H9 (cell line): Measurements from ENCODE around the gene RPL34. TPM values are rescaled to one million over a fixed set of nuclear protein-coding genes. Genes with fewer than 3 reads are reported as not detected.

Source experiments
- DNase-seq: peaks from one replicate; pipeline ENCODE4 v3.0.0-alpha.2; 2017
- H2AFZ ChIP-seq: one replicate; pipeline ENCODE4 v1.6.1; 2013; ENCODE audit warnings: mild to moderate bottlenecking, low read length, control low read depth, moderate library complexity
- H2AK5ac ChIP-seq: 2 replicates; pipeline ENCODE4 v1.6.1; 2013; ENCODE audit warnings: low read length, control low read depth, mixed read lengths; ENCODE audit not compliant: insufficient read length
- H2BK120ac ChIP-seq: one replicate; pipeline ENCODE4 v1.6.1; 2013; ENCODE audit warnings: low read depth, mild to moderate bottlenecking, low read length, control low read depth, inconsistent platforms; ENCODE audit not compliant: poor library complexity, severe bottlenecking
- H2BK12ac ChIP-seq: 2 replicates; pipeline ENCODE4 v1.6.1; 2013; ENCODE audit warnings: low read length, control low read depth, mixed read lengths, low read depth; ENCODE audit not compliant: insufficient read length
- H2BK15ac ChIP-seq: 2 replicates; pipeline ENCODE4 v1.6.1; 2013; ENCODE audit warnings: low read depth, low read length, control low read depth
- H2BK20ac ChIP-seq: one replicate; pipeline ENCODE4 v1.6.1; 2013; ENCODE audit warnings: low read depth, mild to moderate bottlenecking, low read length, control low read depth, inconsistent platforms; ENCODE audit not compliant: poor library complexity, severe bottlenecking
- H2BK5ac ChIP-seq: 2 replicates; pipeline ENCODE4 v1.6.1; 2013; ENCODE audit warnings: low read length, control low read depth, mixed read lengths; ENCODE audit not compliant: insufficient read length
- H3K14ac ChIP-seq: 2 replicates; pipeline ENCODE4 v1.6.1; 2013; ENCODE audit warnings: low read length, control low read depth; ENCODE audit not compliant: insufficient read depth
- H3K18ac ChIP-seq: 2 replicates; pipeline ENCODE4 v1.6.1; 2013; ENCODE audit warnings: low read depth, mild to moderate bottlenecking, mixed read lengths, low read length, control low read depth; ENCODE audit not compliant: insufficient read length
- H3K23ac ChIP-seq: 2 replicates; pipeline ENCODE4 v1.6.1; 2013; ENCODE audit warnings: low read length, control low read depth, mixed read lengths, low read depth; ENCODE audit not compliant: insufficient read length
- H3K23me2 ChIP-seq: 2 replicates; pipeline ENCODE4 v1.6.1; 2013; ENCODE audit warnings: low read depth, mild to moderate bottlenecking, mixed read lengths, low read length, control low read depth; ENCODE audit not compliant: insufficient read length, poor library complexity, severe bottlenecking
- H3K27ac ChIP-seq: 2 replicates; pipeline ENCODE4 v1.5.1; 2013; ENCODE audit warnings: low read length, control low read depth, mixed read lengths, low read depth; ENCODE audit not compliant: insufficient read length
- H3K27me3 ChIP-seq: 2 replicates; pipeline ENCODE4 v1.6.1; 2013; ENCODE audit warnings: low read length, control low read depth, inconsistent platforms; ENCODE audit not compliant: insufficient read depth
- H3K4ac ChIP-seq: 2 replicates; pipeline ENCODE4 v1.6.1; 2013; ENCODE audit warnings: low read depth, mild to moderate bottlenecking, control low read depth, inconsistent platforms, low read length, moderate library complexity
- H3K4me1 ChIP-seq: 2 replicates; pipeline ENCODE4 v1.6.1; 2013; ENCODE audit warnings: low read length, control low read depth, inconsistent platforms; ENCODE audit not compliant: insufficient read depth
- H3K4me2 ChIP-seq: 2 replicates; pipeline ENCODE4 v1.6.1; 2013; ENCODE audit warnings: low read length, control low read depth, mixed read lengths; ENCODE audit not compliant: insufficient read length, insufficient read depth
- H3K56ac ChIP-seq: 2 replicates; pipeline ENCODE4 v1.6.1; 2013; ENCODE audit warnings: low read depth, mild to moderate bottlenecking, mixed read lengths, low read length, control low read depth; ENCODE audit not compliant: insufficient read length
- H3K79me1 ChIP-seq: 2 replicates; pipeline ENCODE4 v1.6.1; 2013; ENCODE audit warnings: low read depth, mild to moderate bottlenecking, moderate library complexity, low read length, control low read depth, inconsistent platforms; ENCODE audit not compliant: insufficient read depth, poor library complexity, severe bottlenecking
- H3K79me2 ChIP-seq: 2 replicates; pipeline ENCODE4 v1.6.1; 2013; ENCODE audit warnings: low read length, control low read depth, inconsistent platforms; ENCODE audit not compliant: insufficient read depth
- H3K9ac ChIP-seq: 2 replicates; pipeline ENCODE4 v1.6.1; 2013; ENCODE audit warnings: low read length, control low read depth, mixed read lengths; ENCODE audit not compliant: insufficient read length; ENCODE audit errors: extremely low read depth
- H3K9me3 ChIP-seq: one replicate; pipeline ENCODE4 v1.6.1; 2013; ENCODE audit warnings: low read depth, low read length, inconsistent platforms; ENCODE audit not compliant: control insufficient read depth
- H3T11ph ChIP-seq: one replicate; pipeline ENCODE4 v1.6.1; 2013; ENCODE audit warnings: mild to moderate bottlenecking, low read length, control low read depth, inconsistent platforms
- H4K20me1 ChIP-seq: one replicate; pipeline ENCODE4 v1.6.1; 2013; ENCODE audit not compliant: control insufficient read depth, insufficient read length, insufficient read depth
- H4K5ac ChIP-seq: 2 replicates; pipeline ENCODE4 v1.6.1; 2013; ENCODE audit warnings: low read depth, mild to moderate bottlenecking, mixed read lengths, low read length, control low read depth; ENCODE audit not compliant: insufficient read length
- H4K8ac ChIP-seq: replicated peaks from 2 replicates; pipeline ENCODE4 v1.6.1; 2013; ENCODE audit warnings: low read length, control low read depth, mixed read lengths, low read depth; ENCODE audit not compliant: insufficient read length
- H4K91ac ChIP-seq: 2 replicates; pipeline ENCODE4 v1.6.1; 2013; ENCODE audit warnings: low read depth, mild to moderate bottlenecking, moderate library complexity, mixed read lengths, low read length, control low read depth; ENCODE audit not compliant: insufficient read length
- H3K27ac Mint-ChIP-seq, 3 experiments: 2 replicates in 2 of 3; 3 replicates in 1 of 3; pipeline ENCODE4 v1.8.0; 2020 to 2021; ENCODE audit warnings: mixed read lengths in 3 of 3, mild to moderate bottlenecking in 1 of 3, moderate library complexity in 1 of 3
- H3K27me3 Mint-ChIP-seq: 2 replicates; pipeline ENCODE4 v1.8.0; 2021; ENCODE audit warnings: low read depth, mild to moderate bottlenecking, moderate library complexity, mixed read lengths
- H3K36me3 Mint-ChIP-seq, 3 experiments: 2 replicates in 2 of 3; 3 replicates in 1 of 3; pipeline ENCODE4 v1.8.0; 2020 to 2021; ENCODE audit warnings: low read depth in 3 of 3, mixed read lengths in 3 of 3; ENCODE audit not compliant: insufficient read depth in 1 of 3
- H3K4me1 Mint-ChIP-seq, 2 experiments: 2 replicates each; pipeline ENCODE4 v1.8.0; 2020; ENCODE audit warnings: mixed read lengths in 2 of 2
- H3K4me3 Mint-ChIP-seq, 2 experiments: 2 replicates in 1 of 2; 3 replicates in 1 of 2; pipeline ENCODE4 v1.8.0; 2020 to 2021; ENCODE audit warnings: mild to moderate bottlenecking in 2 of 2, mixed read lengths in 2 of 2, moderate library complexity in 1 of 2
- H3K9me3 Mint-ChIP-seq, 2 experiments: 2 replicates in 1 of 2; 3 replicates in 1 of 2; pipeline ENCODE4 v1.8.0; 2020; ENCODE audit warnings: mild to moderate bottlenecking in 2 of 2, mixed read lengths in 2 of 2, moderate library complexity in 1 of 2
- WGBS: extraction: QIAGEN DNeasy Blood & Tissue Kit; methylation state at CpG from one replicate; pipeline ENCODE4 v1.1.7; 2013; ENCODE audit warnings: missing lambda C conversion rate, low lambda C conversion rate, mixed read lengths; ENCODE audit not compliant: insufficient read length; ENCODE audit errors: extremely low coverage; 5-methylcytosine and 5-hydroxymethylcytosine counted together
- total RNA-seq: library from RNA; stranded (reverse); gene quantifications from 2 replicates; pipeline ENCODE4 v1.2.1, GENCODE V29; 2021
- TF ChIP-seq, protein P1 (sequence below): fragments of 200-600 bp; sonication (generic); conservative IDR thresholded peaks from 3 replicates; pipeline ENCODE4 v1.8.0; 2021; ENCODE audit warnings: antibody characterized with exemption, mild to moderate bottlenecking

Gene RPL34
- total RNA-seq, 1 experiment from 2014 or later, result 1,375 TPM

DNA sequence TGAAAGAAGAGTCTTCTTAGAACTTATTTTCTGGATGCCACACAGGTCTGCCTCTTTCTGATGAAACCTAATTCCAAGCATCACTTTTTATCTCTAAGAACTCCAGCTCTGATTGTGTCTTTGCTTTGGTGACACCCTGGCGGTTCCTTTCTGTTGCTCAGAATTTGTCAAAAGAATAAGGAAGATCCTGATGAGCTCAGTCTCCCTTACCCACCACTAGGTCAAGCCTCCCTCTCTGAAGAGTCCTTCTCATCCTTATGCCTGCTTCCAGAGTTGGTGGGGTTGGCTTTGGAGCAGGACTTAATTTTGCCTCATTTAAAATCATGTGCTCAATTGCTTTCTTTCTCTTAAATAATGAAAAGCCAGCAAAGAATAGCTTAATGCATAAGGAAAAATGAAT, 31.5 kb upstream of the RPL34 start:
- H3K79me1 ChIP-seq, result no peaks in the 10 kb centered on the region
- no peak overlapping the region for H2AFZ ChIP-seq
- H3K9me3 ChIP-seq, result no peaks in the 10 kb centered on the region
- no peak overlapping the region for H3K27ac ChIP-seq
- Mint-ChIP-seq H3K27ac (no peak overlapping the region), H3K36me3 (no peaks in the 10 kb centered on the region), H3K4me1 (peaks cover 9 to 27% of the 10 kb centered on the region in 2 experiments), H3K9me3 (no peaks in the 10 kb centered on the region; a peak in 1 of 5 replicates), H3K4me3 (no peak overlapping the region), H3K27me3 (peaks cover 55% of the 10 kb centered on the region)
- H2AK5ac ChIP-seq, result no peak overlapping the region
- no peak overlapping the region for H3K23ac ChIP-seq
- peaks cover 4% of the 10 kb centered on the region; the same call in 1 of the 2 replicates for H3K27me3 ChIP-seq
- no peak overlapping the region for H2BK5ac ChIP-seq
- no peak for DNase-seq
- no peak overlapping the region for H3K56ac ChIP-seq
- no CpG with 5 or more reads among the region's 1 CpG for WGBS
- no peak overlapping the region for H2BK120ac ChIP-seq
- no peaks in the 10 kb centered on the region for H4K20me1 ChIP-seq
- no peak overlapping the region for H4K8ac ChIP-seq
- no peak overlapping the region for H3T11ph ChIP-seq
- H3K4ac ChIP-seq, result no peak overlapping the region
- H3K9ac ChIP-seq, result no peak overlapping the region
- H4K5ac ChIP-seq, result no peak overlapping the region
- no peak overlapping the region for H4K91ac ChIP-seq
- no peak overlapping the region for H3K4me2 ChIP-seq
- H3K18ac ChIP-seq, result no peak overlapping the region
- no peak overlapping the region for H2BK20ac ChIP-seq
- H3K79me2 ChIP-seq, result no peaks in the 10 kb centered on the region
- H3K23me2 ChIP-seq, result no peaks in the 10 kb centered on the region
- no peak overlapping the region for H2BK15ac ChIP-seq
- TF ChIP-seq, protein P1, sequence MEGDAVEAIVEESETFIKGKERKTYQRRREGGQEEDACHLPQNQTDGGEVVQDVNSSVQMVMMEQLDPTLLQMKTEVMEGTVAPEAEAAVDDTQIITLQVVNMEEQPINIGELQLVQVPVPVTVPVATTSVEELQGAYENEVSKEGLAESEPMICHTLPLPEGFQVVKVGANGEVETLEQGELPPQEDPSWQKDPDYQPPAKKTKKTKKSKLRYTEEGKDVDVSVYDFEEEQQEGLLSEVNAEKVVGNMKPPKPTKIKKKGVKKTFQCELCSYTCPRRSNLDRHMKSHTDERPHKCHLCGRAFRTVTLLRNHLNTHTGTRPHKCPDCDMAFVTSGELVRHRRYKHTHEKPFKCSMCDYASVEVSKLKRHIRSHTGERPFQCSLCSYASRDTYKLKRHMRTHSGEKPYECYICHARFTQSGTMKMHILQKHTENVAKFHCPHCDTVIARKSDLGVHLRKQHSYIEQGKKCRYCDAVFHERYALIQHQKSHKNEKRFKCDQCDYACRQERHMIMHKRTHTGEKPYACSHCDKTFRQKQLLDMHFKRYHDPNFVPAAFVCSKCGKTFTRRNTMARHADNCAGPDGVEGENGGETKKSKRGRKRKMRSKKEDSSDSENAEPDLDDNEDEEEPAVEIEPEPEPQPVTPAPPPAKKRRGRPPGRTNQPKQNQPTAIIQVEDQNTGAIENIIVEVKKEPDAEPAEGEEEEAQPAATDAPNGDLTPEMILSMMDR, result no peak; the same call in 2 of the 3 replicates
- no peak overlapping the region for H3K14ac ChIP-seq
- H3K4me1 ChIP-seq, result no peaks in the 10 kb centered on the region; the same call in 1 of the 2 replicates
- no peak overlapping the region for H2BK12ac ChIP-seq
